ENCODE measurements around the gene ZFP90.

ZFP90 gene

DNA sequence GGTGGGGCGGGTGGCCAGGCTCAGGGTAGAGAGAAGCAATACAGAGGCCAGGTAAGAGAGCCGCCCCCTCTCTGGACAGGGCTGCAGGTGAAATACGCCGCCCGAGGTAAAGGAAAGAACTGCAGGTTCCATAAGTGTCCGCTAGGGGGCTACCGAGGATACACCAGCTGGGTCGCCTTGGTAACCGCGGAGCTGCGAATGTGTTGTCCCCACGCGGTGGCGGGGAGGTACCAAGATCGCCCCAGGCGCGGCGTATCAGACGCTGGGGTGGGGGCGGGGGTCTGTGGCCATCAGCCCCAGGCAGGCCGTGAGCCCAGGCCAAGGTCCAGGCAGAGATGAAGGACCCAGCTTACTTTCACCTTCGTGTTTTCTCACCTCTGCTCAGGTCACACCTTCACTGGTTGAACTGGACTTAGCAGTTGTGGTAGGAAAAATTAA, 18.4 kb upstream of the ZFP90 start:
- Histone ChIP-seq H3K27me3 (ENCODE audit: control insufficient read depth, insufficient read depth, low read length) (no peaks in the 10 kb centered on the region), H3K9ac (ENCODE audit: low read depth, low read length) (no peak overlapping the region), H3K4me2 (ENCODE audit: low read length) (peak overlapping the region; percentile 78), H3K4me1 (ENCODE audit: control insufficient read depth, insufficient read depth, low read length) (peaks cover 3% of the 10 kb centered on the region), H3K36me3 (ENCODE audit: insufficient read depth, low read length) (no peaks in the 10 kb centered on the region), H3K4me3 (ENCODE audit: low read length) (peak overlapping the region; percentile 49), H3K9me3 (replicated peaks; ENCODE audit: low read length) (no peaks in the 10 kb centered on the region)

GRCh38 chr16:68524069-68524820, 14.8 kb upstream of the ZFP90 start:
- Histone ChIP-seq H3K4me3 (ENCODE audit: low read length) (no peak overlapping the region), H3K9me3 (replicated peaks; ENCODE audit: low read length) (peaks cover 2% of the 10 kb centered on the region), H3K9ac (ENCODE audit: low read depth, low read length) (no peak overlapping the region), H3K4me1 (ENCODE audit: control insufficient read depth, insufficient read depth, low read length) (peaks cover 6% of the 10 kb centered on the region), H3K4me2 (ENCODE audit: low read length) (no peak overlapping the region), H3K27me3 (ENCODE audit: control insufficient read depth, insufficient read depth, low read length) (no peaks in the 10 kb centered on the region), H3K36me3 (ENCODE audit: insufficient read depth, low read length) (no peaks in the 10 kb centered on the region)

GRCh38 chr16:68526143-68526781, 12.8 kb upstream of the ZFP90 start:
- H3K4me2 ChIP-seq (ENCODE audit: low read length): no peak overlapping the region
- no peaks in the 10 kb centered on the region for H3K36me3 ChIP-seq (ENCODE audit: insufficient read depth, low read length)
- H3K9ac ChIP-seq (ENCODE audit: low read depth, low read length): no peak overlapping the region
- H3K27me3 ChIP-seq (ENCODE audit: control insufficient read depth, insufficient read depth, low read length): no peaks in the 10 kb centered on the region
- H3K4me1 ChIP-seq (ENCODE audit: control insufficient read depth, insufficient read depth, low read length): peaks cover 13% of the 10 kb centered on the region
- H3K9me3 ChIP-seq (replicated peaks; ENCODE audit: low read length): peaks cover 2% of the 10 kb centered on the region
- H3K4me3 ChIP-seq (ENCODE audit: low read length): no peak overlapping the region

DNA sequence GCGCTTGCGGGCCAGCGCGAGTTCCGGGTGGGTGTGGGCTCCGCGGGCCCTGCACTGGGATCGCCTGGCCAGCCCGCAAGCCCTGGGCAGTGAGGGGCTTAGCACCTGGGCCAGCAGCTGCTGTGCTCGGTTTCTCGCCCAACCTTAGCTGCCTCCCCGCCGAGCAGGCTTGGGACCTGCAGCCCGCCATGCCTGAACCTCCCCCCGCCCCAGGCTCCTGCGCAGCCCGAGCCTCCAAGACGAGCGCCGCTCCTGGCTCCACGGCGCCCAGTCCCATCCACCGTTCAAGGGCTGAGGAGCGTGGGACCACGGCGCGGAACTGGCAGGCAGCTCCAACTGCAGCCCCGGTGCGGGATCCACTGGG, 12.3 kb upstream of the ZFP90 start:
- H3K9me3 ChIP-seq (replicated peaks; ENCODE audit: low read length): peaks cover 2% of the 10 kb centered on the region
- no peak overlapping the region for H3K9ac ChIP-seq (ENCODE audit: low read depth, low read length)
- peaks cover 13% of the 10 kb centered on the region for H3K4me1 ChIP-seq (ENCODE audit: control insufficient read depth, insufficient read depth, low read length)
- H3K36me3 ChIP-seq (ENCODE audit: insufficient read depth, low read length): no peaks in the 10 kb centered on the region
- H3K4me3 ChIP-seq (ENCODE audit: low read length): no peak overlapping the region
- H3K4me2 ChIP-seq (ENCODE audit: low read length): no peak overlapping the region
- no peaks in the 10 kb centered on the region for H3K27me3 ChIP-seq (ENCODE audit: control insufficient read depth, insufficient read depth, low read length)

DNA sequence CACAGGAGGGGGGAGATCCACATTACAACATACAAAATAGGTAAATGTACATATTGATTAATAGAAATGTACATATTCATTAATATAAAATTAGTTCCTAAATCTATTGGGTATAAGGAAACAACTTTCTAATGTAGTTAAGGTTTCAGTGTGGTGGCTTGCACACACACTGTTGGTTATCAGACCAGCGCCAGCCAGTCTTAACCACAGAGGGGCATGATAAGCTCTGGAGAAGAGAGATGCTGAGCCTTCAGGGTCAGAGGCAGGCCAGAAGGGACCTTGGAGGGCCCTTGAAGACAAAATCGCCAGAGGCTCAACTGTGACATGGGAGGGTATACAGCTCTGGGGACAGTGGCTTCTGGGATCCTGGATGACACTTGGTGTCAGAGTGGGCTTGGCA, 10.9 kb upstream of the ZFP90 start:
- H3K4me2 ChIP-seq (ENCODE audit: low read length): no peak overlapping the region
- H3K4me1 ChIP-seq (ENCODE audit: control insufficient read depth, insufficient read depth, low read length): peaks cover 13% of the 10 kb centered on the region
- no peak overlapping the region for H3K9ac ChIP-seq (ENCODE audit: low read depth, low read length)
- no peaks in the 10 kb centered on the region for H3K27me3 ChIP-seq (ENCODE audit: control insufficient read depth, insufficient read depth, low read length)
- H3K36me3 ChIP-seq (ENCODE audit: insufficient read depth, low read length): no peaks in the 10 kb centered on the region
- no peak overlapping the region for H3K4me3 ChIP-seq (ENCODE audit: low read length)
- H3K9me3 ChIP-seq (replicated peaks; ENCODE audit: low read length): peaks cover 2% of the 10 kb centered on the region

DNA sequence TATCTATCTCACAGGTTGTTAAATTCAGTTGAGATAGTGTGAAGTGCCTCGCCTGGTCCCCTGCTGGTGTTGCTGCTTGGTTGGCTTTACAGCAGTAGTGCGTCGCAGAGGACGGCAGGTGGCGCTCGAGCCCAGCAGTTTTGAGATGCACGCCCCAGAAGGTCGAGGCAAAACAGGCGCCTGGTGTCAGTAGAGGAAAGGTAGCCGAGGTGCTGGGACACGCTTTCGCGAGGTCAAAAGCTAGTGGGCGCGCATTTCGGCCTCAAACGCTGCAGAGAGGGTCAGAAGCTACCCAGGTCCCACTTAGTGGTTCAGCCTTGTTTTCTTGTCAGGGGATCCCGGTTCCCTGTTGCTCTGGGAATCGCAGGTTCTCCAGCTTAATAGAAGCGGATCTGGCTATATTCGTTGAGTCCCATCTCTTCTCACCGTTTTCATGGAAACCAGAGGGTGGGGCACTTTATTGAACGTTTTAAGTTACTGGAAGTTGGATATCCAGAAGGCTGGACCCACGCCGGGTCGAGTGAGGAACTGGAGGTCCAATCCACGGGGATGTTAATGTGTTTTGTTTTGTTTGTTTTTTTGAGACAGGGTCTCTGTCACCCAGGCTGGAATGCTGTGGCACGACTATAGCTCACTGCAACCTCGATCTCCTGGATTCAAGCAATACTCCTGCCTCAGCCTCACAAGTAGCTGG, 10.3 kb upstream of the ZFP90 start:
- H3K4me1 ChIP-seq (ENCODE audit: control insufficient read depth, insufficient read depth, low read length): peaks cover 13% of the 10 kb centered on the region
- no peak overlapping the region for H3K9ac ChIP-seq (ENCODE audit: low read depth, low read length)
- H3K9me3 ChIP-seq (replicated peaks; ENCODE audit: low read length): peaks cover 2% of the 10 kb centered on the region
- H3K36me3 ChIP-seq (ENCODE audit: insufficient read depth, low read length): no peaks in the 10 kb centered on the region
- peak overlapping the region; percentile 55 for H3K4me3 ChIP-seq (ENCODE audit: low read length)
- H3K4me2 ChIP-seq (ENCODE audit: low read length): peak overlapping the region; percentile 81
- H3K27me3 ChIP-seq (ENCODE audit: control insufficient read depth, insufficient read depth, low read length): no peaks in the 10 kb centered on the region

DNA sequence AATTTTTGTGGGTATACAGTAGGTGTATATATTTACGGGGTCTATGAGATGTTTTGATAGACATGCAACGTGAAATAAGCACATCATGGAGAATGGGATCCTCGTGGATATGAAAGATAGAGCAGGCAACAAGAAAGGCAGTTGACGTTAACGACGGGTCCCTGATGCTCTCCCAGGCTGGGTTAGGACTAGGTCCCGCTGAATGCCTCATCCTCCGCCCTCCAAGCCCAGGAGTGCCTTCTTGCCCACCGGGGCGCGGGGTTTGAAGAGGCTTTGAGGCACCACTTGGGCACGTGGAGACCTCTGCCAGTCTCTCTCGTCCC, 9.5 kb upstream of the ZFP90 start:
- H3K4me1 ChIP-seq (ENCODE audit: control insufficient read depth, insufficient read depth, low read length): peaks cover 13% of the 10 kb centered on the region
- H3K27me3 ChIP-seq (ENCODE audit: control insufficient read depth, insufficient read depth, low read length): no peaks in the 10 kb centered on the region
- peak overlapping the region; percentile 87 for H3K4me3 ChIP-seq (ENCODE audit: low read length)
- H3K36me3 ChIP-seq (ENCODE audit: insufficient read depth, low read length): no peaks in the 10 kb centered on the region
- H3K9me3 ChIP-seq (replicated peaks; ENCODE audit: low read length): peaks cover 2% of the 10 kb centered on the region
- H3K9ac ChIP-seq (ENCODE audit: low read depth, low read length): no peak overlapping the region
- peak overlapping the region; percentile 96 for H3K4me2 ChIP-seq (ENCODE audit: low read length)

- H3K9me3 ChIP-seq (replicated peaks; ENCODE audit: low read length): peaks cover 2% of the 10 kb centered on the region
- peaks cover 13% of the 10 kb centered on the region for H3K4me1 ChIP-seq (ENCODE audit: control insufficient read depth, insufficient read depth, low read length)
- peak overlapping the region; percentile 96 for H3K4me2 ChIP-seq (ENCODE audit: low read length)
- H3K4me3 ChIP-seq (ENCODE audit: low read length): peak overlapping the region; percentile 87
- H3K27me3 ChIP-seq (ENCODE audit: control insufficient read depth, insufficient read depth, low read length): no peaks in the 10 kb centered on the region
- peak overlapping the region; percentile 68 for H3K9ac ChIP-seq (ENCODE audit: low read depth, low read length)
- no peaks in the 10 kb centered on the region for H3K36me3 ChIP-seq (ENCODE audit: insufficient read depth, low read length)
Observed at GRCh38 chr16:68529931-68530701, 9.0 kb upstream of the ZFP90 start.

DNA sequence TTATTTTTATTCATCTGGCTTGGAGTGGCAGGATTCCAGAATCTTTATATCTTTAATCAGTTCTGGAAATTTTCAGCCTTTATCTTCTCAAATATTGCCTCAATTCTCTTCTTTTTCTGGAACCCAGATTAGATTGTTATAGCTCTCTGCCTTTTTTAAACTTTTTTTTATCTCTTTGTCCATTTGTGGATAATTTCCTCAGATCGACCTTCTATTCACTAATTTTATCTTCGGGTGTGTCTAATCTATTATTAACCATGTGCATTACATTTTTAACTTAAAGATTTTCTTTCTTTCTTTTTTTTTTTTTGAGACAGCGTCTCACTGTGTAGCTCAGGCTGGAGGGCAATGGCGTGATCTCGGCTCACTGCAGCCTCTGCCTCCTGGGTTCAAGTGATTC, 5.2 kb upstream of the ZFP90 start:
- H3K27me3 ChIP-seq (ENCODE audit: control insufficient read depth, insufficient read depth, low read length): no peaks in the 10 kb centered on the region
- no peak overlapping the region for H3K9ac ChIP-seq (ENCODE audit: low read depth, low read length)
- peaks cover 11% of the 10 kb centered on the region for H3K4me1 ChIP-seq (ENCODE audit: control insufficient read depth, insufficient read depth, low read length)
- H3K36me3 ChIP-seq (ENCODE audit: insufficient read depth, low read length): no peaks in the 10 kb centered on the region
- no peaks in the 10 kb centered on the region for H3K9me3 ChIP-seq (replicated peaks; ENCODE audit: low read length)
- no peak overlapping the region for H3K4me2 ChIP-seq (ENCODE audit: low read length)
- no peak overlapping the region for H3K4me3 ChIP-seq (ENCODE audit: low read length)

- H3K4me1 ChIP-seq (ENCODE audit: control insufficient read depth, insufficient read depth, low read length): peaks cover 12% of the 10 kb centered on the region
Observed at GRCh38 chr16:68535331-68535730, 3.8 kb upstream of the ZFP90 start.

DNA sequence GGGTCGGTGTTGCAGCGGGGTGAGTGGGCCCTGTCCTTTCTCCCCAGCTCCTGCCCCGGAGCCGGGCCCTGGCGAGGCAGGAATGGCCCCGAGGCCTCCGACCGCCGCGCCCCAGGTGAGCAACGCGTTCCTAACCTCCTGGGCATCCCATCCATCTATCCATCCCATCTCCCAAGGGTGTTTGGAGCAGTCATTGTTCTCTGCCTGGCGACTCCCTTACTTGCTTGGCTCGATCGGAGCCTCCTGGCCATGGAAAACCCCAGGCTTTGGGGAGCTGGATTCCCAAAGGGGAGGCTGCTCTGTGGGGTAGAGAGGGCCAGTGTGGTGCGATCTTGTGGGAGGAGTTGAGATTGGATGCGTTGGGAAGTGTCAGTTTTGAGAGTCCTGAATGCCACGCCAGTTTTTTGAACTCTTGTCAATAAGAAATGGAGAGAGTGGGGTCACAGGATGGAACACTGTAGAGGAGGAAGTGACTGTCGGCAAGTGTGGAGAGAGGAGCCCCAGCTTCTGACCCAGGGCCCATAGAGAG, 684 bp downstream of the ZFP90 start:
- peak overlapping the region; percentile 93 for H3K4me3 ChIP-seq (ENCODE audit: low read length)

More at GRCh38 chr16:68535331-68535730, 3.8 kb upstream of the ZFP90 start:
- Histone ChIP-seq H3K4me2 (ENCODE audit: low read length) (no peak overlapping the region), H3K4me3 (ENCODE audit: low read length) (no peak overlapping the region), H3K27me3 (ENCODE audit: control insufficient read depth, insufficient read depth, low read length) (no peaks in the 10 kb centered on the region), H3K9me3 (replicated peaks; ENCODE audit: low read length) (no peaks in the 10 kb centered on the region), H3K36me3 (ENCODE audit: insufficient read depth, low read length) (no peaks in the 10 kb centered on the region), H3K9ac (ENCODE audit: low read depth, low read length) (no peak overlapping the region)

More for the DNA sequence above, 684 bp downstream of the ZFP90 start:
- Histone ChIP-seq H3K9me3 (replicated peaks; ENCODE audit: low read length) (no peaks in the 10 kb centered on the region), H3K4me1 (ENCODE audit: control insufficient read depth, insufficient read depth, low read length) (peaks cover 7% of the 10 kb centered on the region), H3K36me3 (ENCODE audit: insufficient read depth, low read length) (peaks cover 18% of the 10 kb centered on the region), H3K9ac (ENCODE audit: low read depth, low read length) (peak overlapping the region; percentile 92), H3K4me2 (ENCODE audit: low read length) (peak overlapping the region; percentile 100), H3K27me3 (ENCODE audit: control insufficient read depth, insufficient read depth, low read length) (no peaks in the 10 kb centered on the region)
